Fibroblast of lung (primary cell): ENCODE results near the gene DET1. TPM values are rescaled to one million over a fixed set of nuclear protein-coding genes. Genes with fewer than 3 reads are reported as not detected.

Experiments
- DNase-seq, 2 donors: peaks; one replicate each; pipeline versions ENCODE4 v3.0.0 to v3.0.0-alpha.2; 2010; ENCODE audit warnings: low read depth in 2 of 2
- H2AFZ ChIP-seq: 2 replicates; pipeline ENCODE4 v1.5.1; 2012; ENCODE audit warnings: low read length, control low read depth, inconsistent platforms
- H3K27ac ChIP-seq: 2 replicates; pipeline ENCODE4 v1.5.1; 2011; ENCODE audit warnings: low read length, control low read depth; ENCODE audit not compliant: insufficient read depth
- H3K27me3 ChIP-seq: 2 replicates; pipeline ENCODE4 v1.5.1; 2011; ENCODE audit warnings: mild to moderate bottlenecking, low read length; ENCODE audit not compliant: control insufficient read depth, insufficient read depth
- H3K36me3 ChIP-seq: 2 replicates; pipeline ENCODE4 v1.5.1; 2011; ENCODE audit warnings: low read length; ENCODE audit not compliant: control insufficient read depth, insufficient read depth
- H3K4me1 ChIP-seq: 2 replicates; pipeline ENCODE4 v1.5.1; 2011; ENCODE audit warnings: low read length; ENCODE audit not compliant: control insufficient read depth, insufficient read depth; ENCODE audit errors: extremely low read depth
- H3K4me2 ChIP-seq: 2 replicates; pipeline ENCODE4 v1.5.1; 2011; ENCODE audit warnings: low read length, control low read depth; ENCODE audit not compliant: insufficient read depth; ENCODE audit errors: extremely low read depth
- H3K4me3 ChIP-seq, 4 experiments: fragments of 200-600 bp in 1 of 4; sonication (generic) in 1 of 4; replicated peaks in 1 of 4; 2 replicates each; pipeline ENCODE4 v1.5.1; 2011 to 2016; ENCODE audit warnings: low read length in 4 of 4, low read depth in 3 of 4, mild to moderate bottlenecking in 3 of 4, control low read depth in 2 of 4, inconsistent platforms in 1 of 4, mixed read lengths in 1 of 4; ENCODE audit not compliant: insufficient read depth in 1 of 4; ENCODE audit errors: control extremely low read depth in 1 of 4
- H3K79me2 ChIP-seq: 2 replicates; pipeline ENCODE4 v1.5.1; 2012; ENCODE audit warnings: mild to moderate bottlenecking, low read length, inconsistent platforms; ENCODE audit not compliant: control insufficient read depth, insufficient read depth
- H3K9ac ChIP-seq: 2 replicates; pipeline ENCODE4 v1.5.1; 2011; ENCODE audit warnings: mild to moderate bottlenecking, low read length, control low read depth; ENCODE audit not compliant: insufficient read depth
- H3K9me3 ChIP-seq: 2 replicates; pipeline ENCODE4 v1.5.1; 2012; ENCODE audit warnings: low read depth, low read length; ENCODE audit not compliant: control insufficient read depth, insufficient read depth
- H4K20me1 ChIP-seq: 2 replicates; pipeline ENCODE4 v1.5.1; 2011; ENCODE audit warnings: low read length; ENCODE audit not compliant: control insufficient read depth, insufficient read depth; ENCODE audit errors: extremely low read depth
- EZH2 ChIP-seq: IDR thresholded peaks from 2 replicates; pipeline ENCODE4 v1.5.1; 2012; ENCODE audit warnings: low read length, control low read depth, mild to moderate bottlenecking; ENCODE audit errors: missing control alignments
- polyA plus RNA-seq, 2 donors: library from polyadenylated mRNA; depleted of rRNA in 1 of 2; stranded (reverse) in 1 of 2; unstranded in 1 of 2; fragments of >200 nt; gene quantifications; 2 replicates each; pipeline ENCODE4 v1.2.1, GENCODE V29; 2011 to 2012; ENCODE audit warnings: missing spikeins in 1 of 2
- total RNA-seq: library from RNA; depleted of rRNA; stranded (reverse); fragments of >200 nt; gene quantifications from 2 replicates; pipeline ENCODE4 v1.2.1, GENCODE V29; 2014
- TF ChIP-seq, protein P1 (sequence below), 2 donors: IDR thresholded peaks in 1 of 2; conservative IDR thresholded peaks in 1 of 2; 1 replicate in 1 of 2; 2 replicates in 1 of 2; pipeline ENCODE4 v1.5.1; 2011 to 2012; ENCODE audit warnings: low read length in 2 of 2, control low read depth in 1 of 2, inconsistent platforms in 1 of 2, low read depth in 1 of 2, mild to moderate bottlenecking in 1 of 2

Gene DET1
- total and polyA plus RNA-seq, 2 donors (not counting 1 experiment from before 2014, with no cell fraction given): 6.4 to 8.9 TPM

DNA sequence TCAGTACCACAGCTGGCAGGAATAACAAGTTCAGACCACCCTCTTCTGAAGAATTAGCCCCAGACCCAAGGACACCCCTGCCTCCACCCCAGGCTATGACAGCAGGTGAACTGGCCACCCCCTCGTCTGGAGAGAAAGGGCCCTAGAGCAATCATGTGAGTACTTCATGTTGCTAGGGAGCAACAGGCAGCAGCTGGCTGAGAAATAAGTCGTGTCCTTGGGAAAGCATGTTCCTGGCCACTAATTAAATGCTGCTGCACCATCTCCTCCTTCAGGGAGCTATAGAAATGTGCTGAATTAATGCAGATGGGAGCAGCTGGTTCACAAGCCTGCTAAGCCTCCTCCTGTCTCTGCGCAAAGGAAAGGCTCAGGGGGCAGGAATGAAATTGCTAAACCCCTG is 47.5 kb downstream of the DET1 start:
- H3K4me2 ChIP-seq: no peak overlapping the region
- no peaks in the 10 kb centered on the region for H3K4me1 ChIP-seq
- no peaks in the 10 kb centered on the region for H3K27me3 ChIP-seq
- DNase-seq: no peak
- H3K9me3 ChIP-seq: no peaks in the 10 kb centered on the region
- no peak overlapping the region for H3K27ac ChIP-seq
- no peak overlapping the region for H3K4me3 ChIP-seq
- H3K36me3 ChIP-seq: no peaks in the 10 kb centered on the region
- no peak for TF ChIP-seq EZH2
- H2AFZ ChIP-seq: no peak overlapping the region
- no peaks in the 10 kb centered on the region for H4K20me1 ChIP-seq
- no peaks in the 10 kb centered on the region for H3K79me2 ChIP-seq
- no peak overlapping the region for H3K9ac ChIP-seq

DNA sequence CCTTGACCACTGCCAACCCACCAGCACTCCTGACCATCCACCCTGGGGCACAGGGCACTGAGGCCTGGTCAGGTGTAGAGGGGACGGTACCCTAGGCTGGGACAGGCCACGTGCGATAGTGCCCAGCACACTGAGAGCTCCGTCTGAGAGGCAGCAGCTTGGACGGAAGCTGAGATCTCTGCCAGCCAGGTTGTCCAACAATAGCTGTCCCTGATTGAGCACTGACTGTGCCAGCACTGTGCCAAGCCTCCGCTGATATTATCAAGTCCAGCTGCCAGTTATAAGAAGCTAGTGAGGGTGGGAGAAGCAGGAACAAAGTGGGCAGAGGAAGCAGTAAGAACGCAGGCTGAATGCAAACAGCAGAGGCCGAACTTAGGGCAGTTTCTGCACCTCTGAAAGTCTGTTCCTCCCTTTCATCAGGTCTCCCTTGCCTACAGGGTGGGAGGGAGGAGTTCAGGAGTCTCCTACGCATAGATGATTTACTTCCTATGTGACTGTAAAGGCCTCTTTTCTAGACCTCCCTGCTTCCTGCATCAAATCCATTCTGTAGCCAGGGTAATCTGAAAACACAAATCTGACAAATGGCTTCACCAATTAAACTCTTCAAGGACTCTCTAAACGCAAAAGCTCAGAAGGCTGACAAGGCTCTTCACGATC is 49.2 kb downstream of the DET1 start:
- Histone ChIP-seq H2AFZ (no peak overlapping the region), H3K9me3 (no peaks in the 10 kb centered on the region), H3K4me1 (no peaks in the 10 kb centered on the region), H3K27me3 (no peaks in the 10 kb centered on the region), H3K27ac (no peak overlapping the region), H3K9ac (no peak overlapping the region), H3K36me3 (no peaks in the 10 kb centered on the region), H3K79me2 (no peaks in the 10 kb centered on the region), H4K20me1 (no peaks in the 10 kb centered on the region), H3K4me3 (no peak overlapping the region), H3K4me2 (no peak overlapping the region)
- TF ChIP-seq, protein P1, sequence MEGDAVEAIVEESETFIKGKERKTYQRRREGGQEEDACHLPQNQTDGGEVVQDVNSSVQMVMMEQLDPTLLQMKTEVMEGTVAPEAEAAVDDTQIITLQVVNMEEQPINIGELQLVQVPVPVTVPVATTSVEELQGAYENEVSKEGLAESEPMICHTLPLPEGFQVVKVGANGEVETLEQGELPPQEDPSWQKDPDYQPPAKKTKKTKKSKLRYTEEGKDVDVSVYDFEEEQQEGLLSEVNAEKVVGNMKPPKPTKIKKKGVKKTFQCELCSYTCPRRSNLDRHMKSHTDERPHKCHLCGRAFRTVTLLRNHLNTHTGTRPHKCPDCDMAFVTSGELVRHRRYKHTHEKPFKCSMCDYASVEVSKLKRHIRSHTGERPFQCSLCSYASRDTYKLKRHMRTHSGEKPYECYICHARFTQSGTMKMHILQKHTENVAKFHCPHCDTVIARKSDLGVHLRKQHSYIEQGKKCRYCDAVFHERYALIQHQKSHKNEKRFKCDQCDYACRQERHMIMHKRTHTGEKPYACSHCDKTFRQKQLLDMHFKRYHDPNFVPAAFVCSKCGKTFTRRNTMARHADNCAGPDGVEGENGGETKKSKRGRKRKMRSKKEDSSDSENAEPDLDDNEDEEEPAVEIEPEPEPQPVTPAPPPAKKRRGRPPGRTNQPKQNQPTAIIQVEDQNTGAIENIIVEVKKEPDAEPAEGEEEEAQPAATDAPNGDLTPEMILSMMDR (conservative IDR thresholded peaks at IDR 0.05 in 1 of 2, IDR thresholded peaks at IDR 0.05 in 1 of 2; ENCODE audit: low read depth in 1 of 2, low read length in 2 of 2): no peak
- TF ChIP-seq EZH2: no peak
- DNase-seq: no peak

- Histone ChIP-seq H3K4me1 (no peaks in the 10 kb centered on the region), H3K36me3 (no peaks in the 10 kb centered on the region), H3K9me3 (no peaks in the 10 kb centered on the region), H4K20me1 (no peaks in the 10 kb centered on the region), H3K27ac (no peak overlapping the region), H3K9ac (no peak overlapping the region), H3K4me2 (no peak overlapping the region), H2AFZ (no peak overlapping the region), H3K27me3 (no peaks in the 10 kb centered on the region), H3K4me3 (no peak overlapping the region), H3K79me2 (no peaks in the 10 kb centered on the region)
- no peak for DNase-seq
- no peak for TF ChIP-seq EZH2
- TF ChIP-seq, protein P1 (conservative IDR thresholded peaks at IDR 0.05 in 1 of 2, IDR thresholded peaks at IDR 0.05 in 1 of 2; ENCODE audit: low read depth in 1 of 2, low read length in 2 of 2): no peak
These were observed 52.6 kb downstream of the DET1 start for GRCh38 chr15:88493844-88494243.
